Measurements from ENCODE around the gene PRKCH. TPM values are rescaled to one million over a fixed set of nuclear protein-coding genes. Genes with fewer than 3 reads are reported as not detected.

The PRKCH gene
- polyA plus RNA-seq, 4 donors, result 9.0 to 18.4 (median 16.1) TPM

- DNase-seq (ENCODE audit: low read depth in 4 of 4, low spot score in 3 of 4), result no peak
Observed at GRCh38 chr14:61335049-61335448, 13.7 kb downstream of the PRKCH start.

DNA sequence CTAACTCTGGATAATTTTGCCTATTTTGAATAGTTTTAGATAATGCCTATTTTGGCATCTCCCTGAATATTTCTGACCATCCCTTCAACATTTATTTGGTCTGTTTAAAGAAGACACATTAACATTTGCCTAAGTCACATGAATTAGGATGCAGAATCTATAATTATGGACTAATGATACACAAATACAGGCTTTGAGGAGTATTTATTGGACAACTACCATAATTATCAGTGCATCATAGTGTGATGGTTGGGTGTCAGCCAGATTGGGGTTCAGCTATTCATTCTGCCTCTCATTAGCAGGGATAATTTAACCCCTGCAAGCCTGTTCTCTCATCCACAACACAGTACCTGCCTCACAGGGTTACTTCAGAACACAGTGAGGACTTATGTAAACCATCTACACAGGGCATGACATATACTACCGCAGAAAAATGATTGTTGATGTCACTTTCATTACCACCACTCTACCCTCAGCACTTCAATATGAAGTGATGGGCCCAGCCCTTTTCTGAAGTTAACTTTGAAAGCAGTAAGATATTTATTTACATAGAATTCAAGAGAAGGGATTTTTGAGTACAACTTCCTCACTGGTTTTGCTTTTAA is 14.4 kb downstream of the PRKCH start:
- DNase-seq (ENCODE audit: low read depth in 4 of 4, low spot score in 3 of 4), result no peak

DNA sequence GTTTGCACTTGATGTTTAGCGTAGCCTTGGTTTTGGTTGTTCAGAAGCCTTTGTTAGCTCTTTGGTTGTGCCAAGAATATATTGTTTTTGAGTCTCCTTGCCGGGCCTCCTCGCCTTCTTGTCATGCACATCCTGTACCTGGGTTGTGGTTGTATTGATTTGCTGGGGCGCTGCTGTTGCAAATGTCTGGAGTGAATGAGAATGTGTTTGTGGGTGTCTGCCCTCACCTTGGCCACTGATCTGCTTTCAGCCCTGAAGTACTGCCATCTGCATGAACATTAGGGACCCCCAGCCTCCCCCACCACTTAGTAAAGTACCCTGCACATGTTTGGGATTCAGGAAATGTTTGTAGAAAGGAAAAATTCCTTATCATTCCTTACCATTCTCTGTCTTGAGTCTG is 16.5 kb downstream of the PRKCH start:
- DNase-seq (ENCODE audit: low read depth in 4 of 4, low spot score in 3 of 4), result no peak

DNA sequence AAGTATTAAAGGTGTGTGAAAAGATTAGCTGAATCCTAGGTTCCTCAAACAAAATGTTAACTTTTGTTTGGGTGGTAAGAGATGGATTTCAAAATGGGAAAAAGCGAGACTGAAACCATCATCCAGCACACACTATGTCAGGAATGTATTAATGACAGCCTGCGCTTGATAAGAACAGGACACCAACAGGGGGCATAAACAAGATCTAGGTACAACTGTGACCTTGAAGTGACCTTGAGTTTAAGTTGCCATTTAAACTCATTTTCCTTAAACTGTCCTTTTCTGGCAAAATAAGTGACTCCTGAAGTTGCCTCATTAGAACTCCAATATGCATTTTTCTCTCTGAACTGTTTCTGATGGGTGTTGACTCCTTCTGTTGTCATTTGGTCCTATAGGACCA is 17.1 kb downstream of the PRKCH start:
- DNase-seq (ENCODE audit: low read depth in 4 of 4, low spot score in 3 of 4), result no peak

- no peak for DNase-seq (ENCODE audit: low read depth in 4 of 4, low spot score in 3 of 4)
Observed at GRCh38 chr14:61341275-61342206, 20.2 kb downstream of the PRKCH start.

DNA sequence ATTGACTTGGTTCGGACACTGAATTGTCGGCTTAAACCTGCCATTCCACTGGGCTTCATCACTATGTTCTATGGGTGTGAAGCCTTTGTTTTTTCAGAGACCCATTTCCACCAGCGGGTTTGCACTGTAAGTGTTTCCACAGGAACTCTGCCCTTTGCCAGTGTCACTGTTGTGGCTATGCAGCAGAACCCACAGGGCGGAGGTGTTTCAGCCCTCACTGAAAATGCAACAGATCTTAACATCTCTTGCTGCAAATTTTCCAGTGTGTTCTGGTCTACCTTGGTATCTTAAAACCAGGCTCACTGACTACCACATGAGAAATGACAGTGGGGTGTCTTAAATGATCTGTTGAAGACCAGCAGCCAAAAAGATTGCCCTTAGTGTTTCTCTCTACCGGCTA is 21.1 kb downstream of the PRKCH start:
- DNase-seq (ENCODE audit: low read depth in 4 of 4, low spot score in 3 of 4), result no peak

GRCh38 chr14:61342932-61343331 is 21.6 kb downstream of the PRKCH start:
- DNase-seq (ENCODE audit: low read depth in 4 of 4, low spot score in 3 of 4), result no peak

- DNase-seq (ENCODE audit: low read depth in 4 of 4, low spot score in 3 of 4), result no peak
Observed at GRCh38 chr14:61343471-61343870, 22.1 kb downstream of the PRKCH start.

DNA sequence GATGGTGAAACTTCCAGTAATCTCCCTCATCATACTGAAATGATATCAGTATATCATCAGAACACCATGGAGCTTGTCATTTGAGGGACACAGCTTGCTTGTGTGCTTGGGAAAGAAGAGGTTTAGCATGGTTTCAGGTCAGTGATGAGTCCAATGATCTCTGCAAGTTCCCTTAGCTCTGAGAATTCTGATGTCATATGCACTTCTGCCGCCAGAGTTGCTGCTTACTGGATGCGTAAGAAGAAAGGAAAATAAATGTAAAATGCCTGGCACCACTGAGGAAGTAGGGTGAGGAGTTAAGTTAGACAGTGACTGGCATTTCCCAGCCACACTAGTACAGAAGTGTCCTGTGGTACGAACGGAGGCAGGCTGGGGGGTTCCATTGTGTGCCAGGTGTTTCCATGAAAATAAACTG is 22.6 kb downstream of the PRKCH start:
- DNase-seq (ENCODE audit: low read depth in 4 of 4, low spot score in 3 of 4), result no peak

DNA sequence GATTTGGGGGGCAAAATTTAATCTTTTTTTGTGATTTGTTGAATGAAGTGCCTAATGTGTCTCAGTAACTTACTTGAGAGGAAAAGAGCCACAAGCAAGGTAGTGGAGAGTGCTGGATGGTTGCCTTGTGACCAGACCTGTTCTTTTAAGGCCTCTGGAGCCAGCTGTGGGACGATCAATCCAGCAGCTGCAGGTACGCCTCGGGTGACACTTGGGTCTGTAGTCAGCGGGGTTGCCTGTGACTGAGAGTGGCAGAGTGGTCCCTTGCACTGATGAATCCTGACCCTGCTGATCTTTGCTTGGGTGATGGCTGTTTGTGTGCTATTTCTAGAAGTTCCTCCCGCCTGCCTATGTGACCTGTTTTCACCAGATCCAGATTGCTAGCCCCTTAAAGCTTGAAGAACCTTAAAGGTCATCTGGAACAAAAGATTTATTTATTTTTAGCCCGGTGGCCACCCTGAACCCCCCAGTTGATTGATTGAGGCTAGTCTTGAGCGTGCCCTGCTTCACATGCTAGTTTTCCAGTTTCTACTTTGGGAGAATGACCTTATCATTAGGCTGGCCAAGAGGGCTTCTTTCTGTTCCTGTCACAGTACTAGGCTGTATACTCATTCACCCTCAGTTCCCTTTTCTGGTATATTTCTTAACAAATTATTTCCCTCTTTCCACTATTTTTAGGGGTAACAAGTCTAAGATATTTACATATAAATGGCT is 23.2 kb downstream of the PRKCH start:
- DNase-seq (ENCODE audit: low read depth in 4 of 4, low spot score in 3 of 4), result no peak

- DNase-seq (ENCODE audit: low read depth in 4 of 4, low spot score in 3 of 4), result no peak
Observed at GRCh38 chr14:61345151-61345482, 23.7 kb downstream of the PRKCH start.

DNA sequence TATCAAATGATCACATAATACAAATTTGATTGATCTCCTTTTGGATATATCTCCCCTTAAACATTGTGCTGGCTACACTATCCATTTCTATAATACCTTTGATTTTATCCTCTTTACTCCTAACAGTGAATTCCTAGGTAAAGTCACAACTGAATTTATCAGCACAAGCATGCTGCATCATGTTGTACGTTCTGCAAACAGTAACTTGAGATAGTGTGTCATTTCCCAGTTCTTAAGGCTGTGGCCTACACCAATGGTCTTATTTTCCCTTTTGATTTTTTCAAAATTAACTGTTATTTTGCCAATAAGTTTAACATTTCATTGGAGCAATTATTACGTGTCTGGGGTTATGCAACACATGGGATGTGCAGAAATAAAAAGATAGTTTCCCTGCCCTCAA is 24.8 kb downstream of the PRKCH start:
- DNase-seq (ENCODE audit: low read depth in 4 of 4, low spot score in 3 of 4), result no peak

- no peak for DNase-seq (ENCODE audit: low read depth in 4 of 4, low spot score in 3 of 4)
Observed at GRCh38 chr14:61346793-61347192, 25.4 kb downstream of the PRKCH start.

DNA sequence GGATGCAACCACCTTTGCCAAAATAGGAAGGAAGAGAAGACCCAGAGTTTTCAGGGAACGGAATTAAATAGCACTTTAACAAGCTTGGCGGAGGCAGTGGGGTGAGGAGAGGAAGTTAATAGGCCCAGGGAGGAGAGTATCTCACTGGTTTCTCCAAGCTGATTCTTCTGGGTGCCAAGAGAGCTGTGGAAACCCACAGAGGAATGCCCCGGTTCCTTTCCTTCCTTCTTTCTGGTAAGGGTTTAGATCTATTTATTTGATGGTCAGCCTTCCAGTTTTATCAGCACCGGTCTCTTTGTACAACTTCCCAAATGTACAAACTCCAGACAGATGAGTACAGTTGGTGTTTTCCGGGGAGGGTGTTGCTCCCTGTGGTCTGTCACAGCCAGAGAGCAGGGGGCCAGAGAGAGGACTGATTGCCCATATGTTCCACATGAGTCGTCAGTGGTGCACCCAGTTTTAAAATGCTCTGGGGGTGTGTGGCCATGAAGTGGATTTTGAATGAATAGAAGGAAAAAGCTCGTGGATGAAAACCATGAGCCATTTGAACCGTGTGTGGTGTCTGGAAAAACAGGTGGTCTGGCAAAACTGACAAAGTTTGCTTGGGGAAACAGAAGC is 26.6 kb downstream of the PRKCH start:
- no peak for DNase-seq (ENCODE audit: low read depth in 4 of 4, low spot score in 3 of 4)

DNA sequence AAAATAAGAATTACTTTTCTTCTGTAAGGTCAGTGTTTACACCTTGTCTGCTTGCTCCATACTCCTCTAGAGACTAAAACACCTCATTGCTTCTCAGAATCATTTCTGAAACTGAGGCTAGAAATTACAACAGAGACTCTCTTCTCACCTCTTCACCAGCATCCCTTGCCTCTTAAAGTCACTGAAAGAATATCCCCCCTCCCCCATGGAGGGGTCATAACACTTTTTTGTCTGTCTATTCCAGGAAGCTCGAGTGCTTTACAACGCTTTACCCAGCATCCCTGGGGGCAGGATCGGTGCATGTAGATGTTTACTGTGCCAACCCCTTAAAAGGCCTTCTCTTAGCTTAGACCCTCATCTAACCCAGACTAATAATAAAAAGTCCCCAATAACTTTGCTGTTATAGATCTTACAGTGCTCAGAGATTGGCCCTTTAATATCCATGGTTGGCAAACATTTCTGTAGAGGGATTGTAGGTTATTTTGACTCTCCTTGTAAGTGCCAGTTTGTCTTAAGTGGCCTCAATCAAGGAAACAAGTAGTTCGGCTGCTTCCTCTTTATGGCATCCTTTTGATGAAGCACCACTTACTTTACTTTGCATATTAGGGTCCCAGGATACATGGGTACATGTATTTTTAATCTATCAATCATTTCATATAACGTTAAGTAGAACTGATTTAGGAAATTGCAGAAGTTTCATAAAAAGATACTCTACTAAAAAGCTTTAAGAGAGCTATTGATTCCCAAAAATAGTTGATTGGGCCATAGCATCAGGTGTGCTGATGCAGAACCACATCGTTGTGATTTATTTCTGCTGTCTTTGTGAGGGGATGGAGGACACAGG is 29.3 kb downstream of the PRKCH start:
- no peak for DNase-seq (ENCODE audit: low read depth in 4 of 4, low spot score in 3 of 4)

- no peak for DNase-seq (ENCODE audit: low read depth in 4 of 4, low spot score in 3 of 4)
Observed at GRCh38 chr14:61351477-61351876, 30.1 kb downstream of the PRKCH start.

- peak in 2 of 4 donors; percentile 5 to 14 for DNase-seq (ENCODE audit: low read depth in 4 of 4, low spot score in 3 of 4)
Observed at GRCh38 chr14:61355892-61356325, 34.5 kb downstream of the PRKCH start.

DNA sequence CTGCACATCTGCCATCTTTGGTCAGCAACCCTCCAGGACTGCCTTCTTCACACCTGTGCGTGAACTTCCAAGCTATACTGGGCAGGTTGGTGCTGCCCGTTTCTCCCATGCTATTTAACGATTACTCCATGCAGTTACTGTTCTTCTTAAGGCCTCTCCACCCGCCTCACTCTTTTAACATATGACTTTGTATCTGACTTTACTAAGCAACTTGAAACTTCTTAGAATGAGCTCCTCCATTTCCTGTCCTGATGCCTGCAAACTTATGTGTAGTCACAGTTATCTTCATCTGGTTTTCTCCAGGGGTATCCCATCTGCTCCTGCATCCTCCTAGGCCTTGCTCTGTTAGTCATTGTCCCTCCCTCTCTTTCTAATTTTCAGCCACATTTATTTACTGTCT is 35.7 kb downstream of the PRKCH start:
- no peak for DNase-seq (ENCODE audit: low read depth in 4 of 4, low spot score in 3 of 4)

GRCh38 chr14:61358554-61359226 is 37.3 kb downstream of the PRKCH start:
- DNase-seq (ENCODE audit: low read depth in 4 of 4, low spot score in 3 of 4), result no peak

Data from left renal pelvis (tissue), 4 donors.